NCI-H510A treated with DMSO at 0.1 percent for 48 hours (cell line): ENCODE results near the gene CCDC170.
"Not testable (repeated sequence)": the region's sequence is repeated elsewhere in the genome, so short reads cannot be mapped to it uniquely, and the experiment has no call there.

ENCODE experiments used
- DNase-seq: peaks from one replicate; lab custom pipeline; 2025; lab: John Stamatoyannopoulos, UW

The CCDC170 gene

GRCh38 chr6:151494235-151494935 lies 568 bp downstream of the CCDC170 start:
- DNase-seq, result peak; percentile 14

- no peak for DNase-seq
Observed at GRCh38 chr6:151494936-151495320, 1.1 kb downstream of the CCDC170 start.

GRCh38 chr6:151495380-151495779 lies 1.6 kb downstream of the CCDC170 start:
- DNase-seq, result no peak

GRCh38 chr6:151497905-151498304 lies 4.1 kb downstream of the CCDC170 start:
- DNase-seq, result no peak

GRCh38 chr6:151498327-151498726 lies 4.5 kb downstream of the CCDC170 start:
- DNase-seq, result no peak

- DNase-seq, result no peak
Observed at GRCh38 chr6:151499551-151499950, 5.7 kb downstream of the CCDC170 start.

- no peak for DNase-seq
Observed at GRCh38 chr6:151501511-151502136, 7.8 kb downstream of the CCDC170 start.

GRCh38 chr6:151502499-151502898 lies 8.7 kb downstream of the CCDC170 start:
- DNase-seq, result no peak

GRCh38 chr6:151506761-151507160 lies 12.9 kb downstream of the CCDC170 start:
- no peak for DNase-seq

GRCh38 chr6:151509048-151509447 lies 15.2 kb downstream of the CCDC170 start:
- DNase-seq, result no peak

GRCh38 chr6:151512481-151512880 lies 18.7 kb downstream of the CCDC170 start:
- no peak for DNase-seq

- DNase-seq, result no peak
Observed at GRCh38 chr6:151514000-151514730, 20.3 kb downstream of the CCDC170 start.

GRCh38 chr6:151518992-151519391 lies 25.2 kb downstream of the CCDC170 start:
- not testable (repeated sequence) for DNase-seq

- DNase-seq, result no peak
Observed at GRCh38 chr6:151523034-151523433, 29.2 kb downstream of the CCDC170 start.

GRCh38 chr6:151524059-151524458 lies 30.2 kb downstream of the CCDC170 start:
- DNase-seq, result no peak

- no peak for DNase-seq
Observed at GRCh38 chr6:151534576-151534975, 40.8 kb downstream of the CCDC170 start.

GRCh38 chr6:151535476-151536187 lies 41.8 kb downstream of the CCDC170 start:
- DNase-seq, result no peak

- no peak for DNase-seq
Observed at GRCh38 chr6:151536188-151536479, 42.3 kb downstream of the CCDC170 start.

GRCh38 chr6:151537556-151537955 lies 43.7 kb downstream of the CCDC170 start:
- DNase-seq, result no peak

- no peak for DNase-seq
Observed at GRCh38 chr6:151539506-151540268, 45.9 kb downstream of the CCDC170 start.

GRCh38 chr6:151544453-151544852 lies 50.6 kb downstream of the CCDC170 start:
- no peak for DNase-seq

GRCh38 chr6:151544884-151545283 lies 51.1 kb downstream of the CCDC170 start:
- DNase-seq, result not testable (repeated sequence)
